NT2/D1 (cell line): ENCODE measurements around the gene KANK4.
A peak's percentile ranks its signal among the peaks of the same experiment; 100 is the strongest.

Experiments used
- DNase-seq: peaks from one replicate; pipeline ENCODE4 v3.0.0-alpha.2; 2011; ENCODE audit warnings: low read depth, low spot score
- H3K27me3 ChIP-seq: 2 replicates; pipeline ENCODE4 v1.6.0; 2011; ENCODE audit warnings: mild to moderate bottlenecking; ENCODE audit not compliant: insufficient read length, insufficient read depth
- H3K36me3 ChIP-seq: 2 replicates; pipeline ENCODE4 v1.6.1; 2011; ENCODE audit warnings: mild to moderate bottlenecking, low read length, mixed read lengths; ENCODE audit not compliant: insufficient read depth, insufficient read length
- H3K4me1 ChIP-seq: 2 replicates; pipeline ENCODE4 v1.5.1; 2011; ENCODE audit not compliant: insufficient read depth, insufficient read length
- H3K4me3 ChIP-seq: 2 replicates; pipeline ENCODE4 v1.5.1; 2011; ENCODE audit warnings: low read depth; ENCODE audit not compliant: insufficient read length
- H3K9ac ChIP-seq: 2 replicates; pipeline ENCODE4 v1.6.0; 2011; ENCODE audit warnings: low read depth; ENCODE audit not compliant: insufficient read length
- H3K9me3 ChIP-seq: 2 replicates; pipeline ENCODE4 v1.5.1; 2011; ENCODE audit warnings: mild to moderate bottlenecking, low read length; ENCODE audit not compliant: insufficient read depth
- SUZ12 ChIP-seq: IDR thresholded peaks from 2 replicates; pipeline ENCODE4 v1.6.1; 2011; ENCODE audit not compliant: insufficient read length, insufficient read depth; ENCODE audit errors: extremely low read depth
- YY1 ChIP-seq: IDR thresholded peaks from 2 replicates; pipeline ENCODE4 v1.6.1; 2011; ENCODE audit not compliant: insufficient read length, insufficient read depth
- ZNF274 ChIP-seq: IDR thresholded peaks from 2 replicates; pipeline ENCODE4 v1.6.1; 2011; ENCODE audit warnings: mild to moderate bottlenecking, low read depth, low read length

The KANK4 gene

DNA sequence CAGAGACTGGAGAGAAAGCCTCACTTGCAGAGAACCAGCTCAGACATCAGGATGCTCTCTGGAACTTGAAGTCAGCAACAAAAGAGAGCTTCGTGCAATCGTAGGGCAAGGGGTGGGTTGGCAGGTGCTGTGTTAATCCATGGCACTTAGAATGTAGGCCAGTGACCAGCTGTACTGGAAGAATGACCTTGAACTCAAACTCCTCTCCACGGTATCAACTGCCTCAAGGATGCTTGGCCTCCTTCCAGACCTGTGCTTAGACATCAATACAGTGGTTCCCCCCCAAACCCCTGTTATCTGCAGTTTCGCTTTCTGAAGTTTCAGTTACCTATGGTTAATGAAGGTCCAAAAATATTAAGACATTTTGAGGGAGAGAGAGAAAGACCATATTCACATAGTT, 6.5 kb downstream of the KANK4 start:
- H3K4me1 ChIP-seq, result peaks cover 15% of the 10 kb centered on the region
- TF ChIP-seq YY1 (no peak), ZNF274 (no peak), SUZ12 (no peak)
- H3K36me3 ChIP-seq, result no peaks in the 10 kb centered on the region
- no peak for DNase-seq
- H3K4me3 ChIP-seq, result no peak overlapping the region
- no peaks in the 10 kb centered on the region for H3K9me3 ChIP-seq
- H3K9ac ChIP-seq, result no peak overlapping the region
- H3K27me3 ChIP-seq, result peaks cover 32% of the 10 kb centered on the region

DNA sequence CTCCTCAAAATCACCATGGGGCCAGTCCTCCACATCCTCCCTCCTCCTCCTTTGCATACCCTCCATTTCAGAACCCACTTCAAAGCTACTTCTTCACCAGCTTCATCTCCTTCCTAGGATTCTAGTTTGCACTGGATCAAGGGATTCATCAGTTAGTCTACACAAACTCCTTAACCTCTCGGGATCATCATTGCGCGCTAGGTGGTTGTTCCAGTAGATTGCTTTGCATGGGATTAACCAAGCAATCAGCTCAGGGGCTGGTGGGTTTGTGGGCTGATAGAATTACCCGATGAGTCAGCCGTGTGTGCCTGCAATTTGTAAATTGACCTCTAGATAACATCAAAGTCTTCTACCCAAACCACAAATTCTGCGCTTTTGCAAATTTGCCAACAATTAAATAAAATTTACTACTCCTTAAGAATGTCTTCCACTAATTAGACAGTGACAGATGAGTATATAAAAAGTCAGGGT, 7.7 kb downstream of the KANK4 start:
- H3K9me3 ChIP-seq, result no peaks in the 10 kb centered on the region
- no peaks in the 10 kb centered on the region for H3K36me3 ChIP-seq
- peaks cover 20% of the 10 kb centered on the region for H3K27me3 ChIP-seq
- no peak overlapping the region for H3K4me3 ChIP-seq
- no peak overlapping the region for H3K9ac ChIP-seq
- no peak for DNase-seq
- H3K4me1 ChIP-seq, result peaks cover 15% of the 10 kb centered on the region
- TF ChIP-seq SUZ12 (no peak), ZNF274 (no peak), YY1 (no peak)

DNA sequence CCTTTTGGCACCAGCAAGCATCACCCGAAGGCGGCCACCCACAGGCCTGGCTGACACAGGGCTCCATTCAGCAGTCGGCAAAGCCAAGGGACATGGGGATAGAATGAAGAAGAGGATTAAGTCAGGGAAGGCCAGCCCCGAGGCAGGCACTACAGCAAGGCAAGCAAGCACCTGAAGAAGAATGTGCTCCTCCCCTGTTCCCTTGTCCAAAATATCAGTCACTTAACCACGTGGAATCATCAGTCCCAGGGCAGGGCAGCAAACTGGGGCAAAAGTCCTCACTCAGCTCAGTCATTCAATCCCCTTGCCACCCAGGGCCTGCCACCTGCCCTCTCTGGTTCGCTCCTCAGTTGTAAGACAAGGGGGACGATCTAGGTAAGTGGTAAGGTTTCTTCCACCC, 9.3 kb downstream of the KANK4 start:
- no peak for DNase-seq
- TF ChIP-seq SUZ12 (no peak), YY1 (no peak), ZNF274 (no peak)
- H3K4me3 ChIP-seq, result no peak overlapping the region
- peaks cover 4% of the 10 kb centered on the region for H3K27me3 ChIP-seq
- H3K4me1 ChIP-seq, result peaks cover 15% of the 10 kb centered on the region
- no peaks in the 10 kb centered on the region for H3K9me3 ChIP-seq
- H3K9ac ChIP-seq, result no peak overlapping the region
- H3K36me3 ChIP-seq, result no peaks in the 10 kb centered on the region

DNA sequence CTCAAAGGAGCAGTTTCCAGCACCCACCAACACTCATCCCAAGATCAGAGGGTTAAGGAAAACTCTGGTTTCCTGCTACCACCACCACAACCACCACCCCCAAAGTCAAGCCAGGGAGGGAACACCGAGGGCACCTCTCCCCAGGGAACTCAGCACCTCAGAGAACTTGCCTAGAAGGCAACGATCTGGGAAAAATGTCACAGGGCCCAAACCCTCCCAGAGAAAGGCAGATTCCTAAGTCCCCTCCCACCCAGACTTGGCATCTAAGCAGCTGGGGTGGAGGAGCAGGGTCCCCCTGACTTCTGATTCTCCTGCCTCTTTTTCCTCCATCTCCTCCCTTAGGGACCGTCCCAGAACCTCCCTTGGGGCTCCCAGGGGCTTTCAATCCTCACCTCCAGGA, 10.6 kb downstream of the KANK4 start:
- H3K9me3 ChIP-seq, result no peaks in the 10 kb centered on the region
- TF ChIP-seq ZNF274, result no peak
- no peak for TF ChIP-seq YY1
- no peak for TF ChIP-seq SUZ12
- no peak for DNase-seq
- no peak overlapping the region for H3K4me3 ChIP-seq
- H3K4me1 ChIP-seq, result peaks cover 12% of the 10 kb centered on the region
- H3K36me3 ChIP-seq, result no peaks in the 10 kb centered on the region
- H3K9ac ChIP-seq, result peak overlapping the region; percentile 6
- peaks cover 4% of the 10 kb centered on the region for H3K27me3 ChIP-seq

DNA sequence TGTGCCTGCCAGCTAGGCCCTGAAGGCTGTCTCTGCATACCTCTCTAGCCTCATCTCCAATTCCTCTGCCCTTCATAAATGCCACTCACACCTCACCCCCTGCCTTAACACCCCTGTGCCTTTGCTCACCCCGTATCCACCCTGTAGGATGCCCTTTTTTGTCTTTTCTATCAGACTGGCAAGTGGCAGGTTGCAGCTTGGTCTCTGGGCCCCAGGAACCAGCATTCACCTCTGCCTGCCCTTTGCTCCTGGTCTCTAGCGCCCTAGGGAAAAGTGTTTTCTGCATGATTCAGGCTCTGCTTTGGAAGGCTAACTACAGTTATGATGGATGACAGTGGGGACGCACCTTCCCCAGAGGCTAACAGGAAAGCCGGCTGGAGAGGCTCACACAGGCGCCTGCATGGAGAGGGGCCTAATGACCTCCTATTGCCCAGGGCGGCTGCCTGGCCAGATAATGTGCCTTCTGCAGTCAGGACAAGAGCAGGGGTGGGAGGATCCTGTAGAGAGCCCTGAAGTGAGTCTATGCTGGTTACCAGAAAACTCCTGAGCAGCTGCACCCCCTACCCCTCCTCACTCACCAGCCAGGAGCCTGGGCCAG, 11.2 kb downstream of the KANK4 start:
- Histone ChIP-seq H3K9me3 (no peaks in the 10 kb centered on the region), H3K4me3 (no peak overlapping the region), H3K4me1 (peaks cover 12% of the 10 kb centered on the region), H3K27me3 (peaks cover 4% of the 10 kb centered on the region), H3K36me3 (no peaks in the 10 kb centered on the region), H3K9ac (peak overlapping the region; percentile 6)
- no peak for DNase-seq
- no peak for TF ChIP-seq ZNF274
- TF ChIP-seq YY1, result no peak
- TF ChIP-seq SUZ12, result no peak

DNA sequence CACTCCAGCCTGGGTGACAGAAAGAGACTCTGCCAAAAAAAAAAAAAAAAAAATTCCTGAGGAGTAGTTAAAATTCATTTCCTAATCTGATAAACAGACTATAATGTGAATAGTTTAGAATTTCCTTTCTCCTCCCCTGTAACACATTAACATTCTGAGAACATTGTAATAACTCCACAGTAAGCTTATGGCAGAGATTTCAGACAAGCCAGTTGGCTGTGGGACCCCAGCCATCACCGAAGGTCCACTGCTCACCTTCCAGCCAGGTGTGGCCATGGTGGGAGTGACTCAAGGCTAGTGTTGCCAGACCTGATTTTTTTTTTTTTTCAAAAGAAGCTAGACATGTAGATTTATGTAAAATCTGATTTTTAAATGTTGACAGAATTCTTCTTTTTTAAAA, 11.8 kb downstream of the KANK4 start:
- Histone ChIP-seq H3K4me3 (no peak overlapping the region), H3K9me3 (no peaks in the 10 kb centered on the region), H3K9ac (no peak overlapping the region), H3K27me3 (no peaks in the 10 kb centered on the region), H3K36me3 (no peaks in the 10 kb centered on the region), H3K4me1 (peaks cover 12% of the 10 kb centered on the region)
- TF ChIP-seq SUZ12 (no peak), YY1 (no peak), ZNF274 (no peak)
- DNase-seq, result no peak

DNA sequence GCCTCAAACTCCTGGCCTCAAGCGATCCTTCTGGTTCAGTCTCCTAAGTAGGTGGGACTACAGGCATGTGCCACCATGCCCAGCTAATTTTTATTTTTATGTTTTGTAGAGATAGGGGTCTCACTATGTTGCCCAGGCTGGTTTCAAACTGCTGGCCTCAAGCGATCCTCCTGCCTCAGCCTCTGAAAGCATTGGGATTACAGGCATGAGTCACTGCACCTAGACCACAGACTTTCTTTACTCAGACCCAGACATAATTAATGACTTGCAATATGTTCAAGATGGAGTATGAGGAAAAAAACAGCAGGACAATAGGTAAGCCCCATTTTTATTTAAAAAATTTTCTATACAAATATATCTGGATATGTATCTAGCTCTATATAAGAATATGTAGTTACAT, 13.2 kb downstream of the KANK4 start:
- no peak overlapping the region for H3K9ac ChIP-seq
- no peak for DNase-seq
- TF ChIP-seq ZNF274 (no peak), YY1 (no peak), SUZ12 (no peak)
- H3K36me3 ChIP-seq, result no peaks in the 10 kb centered on the region
- no peaks in the 10 kb centered on the region for H3K27me3 ChIP-seq
- no peaks in the 10 kb centered on the region for H3K9me3 ChIP-seq
- H3K4me1 ChIP-seq, result peaks cover 9% of the 10 kb centered on the region
- H3K4me3 ChIP-seq, result no peak overlapping the region
